Calu3 (cell line): ENCODE data around the gene DOCK11. TPM values are rescaled to one million over a fixed set of nuclear protein-coding genes. Genes with fewer than 3 reads are reported as not detected.

Experiments used
- BruUV-seq: library from RNA; stranded (reverse); fragments of 400-500 nt; replicated peaks from 2 replicates; lab custom pipeline; 2021; lab: Mats Ljungman, UMichigan
- CTCF ChIA-PET: fragments of 300-600 bp; sonication (Branson Sonifier 250); formaldehyde crosslinking; loops from one replicate; lab custom pipeline; 2022; ENCODE audit warnings: antibody characterized with exemption; lab: Charles Lee
- DNase-seq: peaks from one replicate; pipeline ENCODE4 v3.0.0; 2022
- H3K27ac Mint-ChIP-seq: one replicate; pipeline ENCODE4 v1.8.0; 2022; ENCODE audit warnings: mixed read lengths; ENCODE audit not compliant: unreplicated experiment
- H3K27me3 Mint-ChIP-seq: one replicate; pipeline ENCODE4 v1.8.0; 2022; ENCODE audit warnings: mixed read lengths; ENCODE audit not compliant: unreplicated experiment
- H3K36me3 Mint-ChIP-seq: one replicate; pipeline ENCODE4 v1.8.0; 2022; ENCODE audit warnings: mild to moderate bottlenecking, moderate library complexity, mixed read lengths; ENCODE audit not compliant: insufficient read depth, unreplicated experiment
- H3K4me1 Mint-ChIP-seq: one replicate; pipeline ENCODE4 v1.8.0; 2022; ENCODE audit warnings: mild to moderate bottlenecking, low read depth, mixed read lengths; ENCODE audit not compliant: unreplicated experiment
- H3K4me3 Mint-ChIP-seq: one replicate; pipeline ENCODE4 v1.8.0; 2022; ENCODE audit warnings: mild to moderate bottlenecking, low read depth, moderate library complexity, mixed read lengths; ENCODE audit not compliant: unreplicated experiment
- H3K9me3 Mint-ChIP-seq: one replicate; pipeline ENCODE4 v1.8.0; 2022; ENCODE audit warnings: low read depth, mixed read lengths; ENCODE audit not compliant: unreplicated experiment
- CTCF ChIP-seq: fragments of 200-600 bp; IDR thresholded peaks from one replicate; pipeline ENCODE4 v1.8.0; 2022; ENCODE audit warnings: antibody characterized with exemption; ENCODE audit not compliant: unreplicated experiment
- intact Hi-C: fragments of 100-400 bp; cut with micrococcal nuclease; formaldehyde crosslinking; loops from one replicate; pipeline ENCODE4 v1.10.0; 2022; ENCODE audit not compliant: unreplicated experiment
- total RNA-seq: library from RNA; stranded (reverse); gene quantifications from 2 replicates; pipeline ENCODE4 v1.2.3, GENCODE V29; 2022

Gene DOCK11
- total RNA-seq, 1 experiment from 2014 or later, result 1.9 TPM

- BruUV-seq, result no TSS peak
- TF ChIP-seq CTCF, result no peak
- Mint-ChIP-seq H3K4me3 (no peak overlapping the region), H3K27ac (no peak overlapping the region), H3K27me3 (peaks cover 27% of the 10 kb centered on the region), H3K4me1 (peaks cover 11% of the 10 kb centered on the region), H3K9me3 (no peaks in the 10 kb centered on the region), H3K36me3 (peaks cover 11% of the 10 kb centered on the region)
- DNase-seq, result no peak
- CTCF ChIA-PET, result interaction anchor here (0.6 kb wide), 1 partner anchor 56 kb away, joined by 3 read pairs; no protein-coding TSS in a partner anchor
- intact Hi-C loops, result no loop called here
Measured at GRCh38 chrX:118493653-118494297, 1.8 kb upstream of the DOCK11 start.

- H3K9me3 Mint-ChIP-seq, result no peaks in the 10 kb centered on the region
- no peak overlapping the region for H3K27ac Mint-ChIP-seq
- peaks cover 11% of the 10 kb centered on the region for H3K36me3 Mint-ChIP-seq
- H3K4me3 Mint-ChIP-seq, result peak overlapping the region; percentile 72
- intact Hi-C loops, result no loop called here
- CTCF ChIA-PET, result no interaction called here
- DNase-seq, result peak; percentile 15
- no TSS peak for BruUV-seq
- TF ChIP-seq CTCF, result no peak
- peaks cover 11% of the 10 kb centered on the region for H3K4me1 Mint-ChIP-seq
- H3K27me3 Mint-ChIP-seq, result peaks cover 27% of the 10 kb centered on the region
Measured at GRCh38 chrX:118495958-118496762, 545 bp downstream of the DOCK11 start.

- intact Hi-C loops, result no loop called here
- Mint-ChIP-seq H3K4me1 (peaks cover 11% of the 10 kb centered on the region), H3K27ac (no peak overlapping the region), H3K27me3 (peaks cover 27% of the 10 kb centered on the region), H3K4me3 (peak overlapping the region; percentile 72), H3K9me3 (no peaks in the 10 kb centered on the region), H3K36me3 (peaks cover 11% of the 10 kb centered on the region)
- no peak for DNase-seq
- CTCF ChIA-PET, result no interaction called here
- BruUV-seq, result no TSS peak
- no peak for TF ChIP-seq CTCF
Measured at GRCh38 chrX:118496763-118497079, 1.1 kb downstream of the DOCK11 start.

GRCh38 chrX:118497180-118497818 is 1.7 kb downstream of the DOCK11 start:
- BruUV-seq, result no TSS peak
- no peak overlapping the region for H3K27ac Mint-ChIP-seq
- peaks cover 11% of the 10 kb centered on the region for H3K36me3 Mint-ChIP-seq
- DNase-seq, result no peak
- intact Hi-C loops, result no loop called here
- H3K27me3 Mint-ChIP-seq, result peaks cover 27% of the 10 kb centered on the region
- H3K4me3 Mint-ChIP-seq, result no peak overlapping the region
- CTCF ChIA-PET, result no interaction called here
- peaks cover 11% of the 10 kb centered on the region for H3K4me1 Mint-ChIP-seq
- no peak for TF ChIP-seq CTCF
- H3K9me3 Mint-ChIP-seq, result no peaks in the 10 kb centered on the region
